ENCODE measurements around the gene RNU7-1. TPM values are rescaled to one million over a fixed set of nuclear protein-coding genes. Genes with fewer than 3 reads are reported as not detected.

The RNU7-1 gene
- total RNA-seq, 2 experiments from 2014 or later, result not detected

- ATAC-seq (ENCODE audit: low read depth) (peak; percentile 5), DNase-seq (no peak)
- POLR2A ChIA-PET, result interaction anchor here (1.5 to 3.5 kb wide), 6 partner anchors 11 to 138 kb away, joined by 4 to 101 read pairs (median 11); partner anchors contain the start of genes C12orf57, PTPN6 and RNU7-1
- H3K9me3 Mint-ChIP-seq, result no peaks in the 10 kb centered on the region
- peak overlapping the region; percentile 100 for H3K27ac Mint-ChIP-seq
- no peaks in the 10 kb centered on the region for H3K27me3 Mint-ChIP-seq
- H3K4me3 Mint-ChIP-seq, result peak overlapping the region; percentile 100
- peaks cover 41% of the 10 kb centered on the region for H3K4me1 Mint-ChIP-seq
- peaks cover 21% of the 10 kb centered on the region for H3K36me3 Mint-ChIP-seq
Observed at GRCh38 chr12:6970096-6970527, 26.5 kb downstream of the RNU7-1 start.

DNA sequence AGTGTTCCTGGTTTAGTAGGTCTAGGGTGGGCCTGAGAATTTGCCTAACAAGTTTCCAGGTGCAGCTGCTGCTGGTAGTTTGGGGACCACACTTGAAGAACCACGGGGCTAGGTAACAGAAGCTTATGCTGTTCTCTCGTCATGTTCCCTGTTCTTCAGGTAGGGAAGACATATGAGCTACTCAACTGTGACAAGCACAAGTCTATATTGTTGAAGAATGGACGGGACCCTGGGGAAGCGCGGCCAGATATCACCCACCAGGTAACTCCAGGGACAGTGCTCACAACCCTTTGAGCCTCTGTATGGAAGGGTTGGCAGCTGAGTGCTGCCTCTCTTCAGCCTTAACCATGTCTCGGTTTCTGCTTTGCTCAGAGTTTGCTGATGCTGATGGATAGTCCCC is 30.6 kb downstream of the RNU7-1 start:
- no peaks in the 10 kb centered on the region for H3K9me3 Mint-ChIP-seq
- POLR2A ChIA-PET, result interaction anchor here (0.5 to 1.7 kb wide), 4 partner anchors 25 to 80 kb away, joined by 3 to 7 read pairs (median 4); partner anchors contain the start of genes C12orf57, LPCAT3 and RNU7-1
- H3K36me3 Mint-ChIP-seq, result peaks cover 12% of the 10 kb centered on the region
- no peak overlapping the region for H3K4me3 Mint-ChIP-seq
- H3K27me3 Mint-ChIP-seq, result no peaks in the 10 kb centered on the region
- no peak overlapping the region for H3K27ac Mint-ChIP-seq
- ATAC-seq (ENCODE audit: low read depth) (no peak), DNase-seq (no peak)
- peaks cover 28% of the 10 kb centered on the region for H3K4me1 Mint-ChIP-seq

- peaks cover 11% of the 10 kb centered on the region for H3K36me3 Mint-ChIP-seq
- POLR2A ChIA-PET, result interaction anchor here (1.0 to 1.7 kb wide), 3 partner anchors 23 to 43 kb away, joined by 3 to 7 read pairs (median 6); partner anchors contain the start of genes C12orf57, LPCAT3 and RNU7-1
Observed at GRCh38 chr12:6975297-6976032, 31.8 kb downstream of the RNU7-1 start.

DNA sequence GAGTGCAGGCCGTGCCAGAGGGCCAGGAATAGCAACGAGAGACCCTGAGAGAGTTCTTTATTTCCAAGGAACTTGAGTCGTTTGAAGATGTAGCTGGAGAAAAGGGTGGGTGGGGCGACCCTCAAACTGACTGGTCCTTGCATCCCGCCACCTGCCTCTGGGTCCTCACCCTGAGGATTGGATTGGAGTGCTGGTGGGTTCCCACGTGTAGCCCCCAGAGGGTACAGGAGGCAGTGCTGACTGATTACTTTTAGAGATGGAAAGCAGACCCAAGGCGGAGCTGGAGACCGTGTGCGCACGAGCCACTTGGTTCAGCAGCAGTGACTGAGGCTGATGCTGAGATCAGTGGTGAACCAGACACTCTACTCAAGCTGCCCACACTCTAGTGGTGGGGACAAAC is 34.0 kb downstream of the RNU7-1 start:
- POLR2A ChIA-PET, result interaction anchor here (0.9 to 1.8 kb wide), 2 partner anchors 33 to 130 kb away, joined by 3 to 4 read pairs; partner anchors contain the start of gene C12orf57
- Mint-ChIP-seq H3K36me3 (peaks cover 11% of the 10 kb centered on the region), H3K9me3 (no peaks in the 10 kb centered on the region), H3K27me3 (no peaks in the 10 kb centered on the region), H3K27ac (peak overlapping the region; percentile 38), H3K4me3 (no peak overlapping the region), H3K4me1 (peaks cover 13% of the 10 kb centered on the region)
- DNase-seq (no peak), ATAC-seq (ENCODE audit: low read depth) (no peak)

More at GRCh38 chr12:6975297-6976032, 31.8 kb downstream of the RNU7-1 start:
- Mint-ChIP-seq H3K27me3 (no peaks in the 10 kb centered on the region), H3K4me3 (no peak overlapping the region), H3K9me3 (no peaks in the 10 kb centered on the region), H3K4me1 (peaks cover 25% of the 10 kb centered on the region), H3K27ac (no peak overlapping the region)
- DNase-seq (no peak), ATAC-seq (ENCODE audit: low read depth) (no peak)

- POLR2A ChIA-PET, result no interaction called here
- Mint-ChIP-seq H3K36me3 (peaks cover 11% of the 10 kb centered on the region), H3K27me3 (no peaks in the 10 kb centered on the region), H3K27ac (peak overlapping the region; percentile 17), H3K4me3 (no peak overlapping the region), H3K9me3 (no peaks in the 10 kb centered on the region), H3K4me1 (peaks cover 11% of the 10 kb centered on the region)
- DNase-seq (no peak), ATAC-seq (ENCODE audit: low read depth) (no peak)
Observed at GRCh38 chr12:6978188-6978587, 34.6 kb downstream of the RNU7-1 start.

DNA sequence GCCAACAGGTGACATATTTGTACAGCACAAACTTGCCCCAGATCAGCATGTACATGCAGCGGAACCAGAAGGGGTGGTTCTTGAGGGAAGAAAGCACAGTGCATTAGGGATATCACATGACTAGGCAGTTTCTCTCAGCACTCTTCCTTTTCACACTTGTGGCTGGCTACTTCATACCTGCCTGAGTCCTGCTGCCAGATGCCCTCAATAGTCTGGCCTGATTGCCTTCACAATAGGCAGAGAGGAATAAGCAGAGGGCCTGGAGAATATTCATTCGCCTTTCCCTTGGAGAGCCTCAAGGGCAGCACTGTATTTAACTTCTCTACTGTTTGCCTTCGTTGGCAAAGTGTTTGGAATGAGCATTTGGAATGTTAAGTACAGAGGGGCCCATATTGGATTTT is 35.0 kb downstream of the RNU7-1 start:
- DNase-seq (no peak), ATAC-seq (ENCODE audit: low read depth) (no peak)
- H3K36me3 Mint-ChIP-seq, result peaks cover 13% of the 10 kb centered on the region
- POLR2A ChIA-PET, result no interaction called here
- no peaks in the 10 kb centered on the region for H3K9me3 Mint-ChIP-seq
- H3K4me3 Mint-ChIP-seq, result no peak overlapping the region
- H3K27me3 Mint-ChIP-seq, result no peaks in the 10 kb centered on the region
- H3K4me1 Mint-ChIP-seq, result peaks cover 10% of the 10 kb centered on the region
- H3K27ac Mint-ChIP-seq, result peak overlapping the region; percentile 17

GRCh38 chr12:6979021-6979420 is 35.4 kb downstream of the RNU7-1 start:
- no peak overlapping the region for H3K4me3 Mint-ChIP-seq
- ATAC-seq (ENCODE audit: low read depth), result no peak
- no peaks in the 10 kb centered on the region for H3K27me3 Mint-ChIP-seq
- POLR2A ChIA-PET, result no interaction called here
- H3K4me1 Mint-ChIP-seq, result peaks cover 8% of the 10 kb centered on the region
- no peak for DNase-seq
- no peaks in the 10 kb centered on the region for H3K9me3 Mint-ChIP-seq
- peaks cover 13% of the 10 kb centered on the region for H3K36me3 Mint-ChIP-seq
- peak overlapping the region; percentile 17 for H3K27ac Mint-ChIP-seq

- ATAC-seq (ENCODE audit: low read depth), result no peak
- peaks cover 8% of the 10 kb centered on the region for H3K4me1 Mint-ChIP-seq
- no peak overlapping the region for H3K27ac Mint-ChIP-seq
- H3K4me3 Mint-ChIP-seq, result no peak overlapping the region
- POLR2A ChIA-PET, result no interaction called here
- no peak for DNase-seq
- H3K9me3 Mint-ChIP-seq, result no peaks in the 10 kb centered on the region
- H3K27me3 Mint-ChIP-seq, result no peaks in the 10 kb centered on the region
- peaks cover 13% of the 10 kb centered on the region for H3K36me3 Mint-ChIP-seq
Observed at GRCh38 chr12:6979453-6979852, 35.8 kb downstream of the RNU7-1 start.

GRCh38 chr12:6980075-6980474 is 36.5 kb downstream of the RNU7-1 start:
- Mint-ChIP-seq H3K36me3 (peaks cover 11% of the 10 kb centered on the region), H3K27me3 (no peaks in the 10 kb centered on the region), H3K9me3 (no peaks in the 10 kb centered on the region), H3K4me3 (no peak overlapping the region), H3K4me1 (peaks cover 6% of the 10 kb centered on the region), H3K27ac (no peak overlapping the region)
- DNase-seq (no peak), ATAC-seq (ENCODE audit: low read depth) (no peak)
- POLR2A ChIA-PET, result interaction anchor here (0.6 kb wide), 1 partner anchor 123 kb away, joined by 3 read pairs; no protein-coding TSS in a partner anchor

DNA sequence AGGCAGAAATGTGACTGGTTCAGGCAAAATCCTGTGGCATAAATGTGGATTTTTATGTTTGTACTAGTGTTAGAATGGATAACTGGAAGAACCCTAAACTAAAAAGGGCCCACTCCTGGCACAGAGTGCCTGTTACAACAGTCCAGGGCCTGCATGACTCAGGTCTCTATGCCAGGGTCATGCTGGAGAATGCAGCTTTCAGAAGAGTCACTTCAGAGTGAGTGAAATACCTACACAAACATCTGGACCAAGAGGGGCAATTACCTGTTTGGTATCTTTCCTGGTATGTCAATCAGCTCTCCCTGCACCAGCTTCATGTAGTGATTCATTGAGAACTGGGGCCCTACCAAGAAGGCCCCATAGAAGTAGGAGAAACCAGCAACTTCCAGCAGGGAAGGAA is 37.1 kb downstream of the RNU7-1 start:
- no peak for ATAC-seq (ENCODE audit: low read depth)
- H3K4me1 Mint-ChIP-seq, result peaks cover 2% of the 10 kb centered on the region
- no peaks in the 10 kb centered on the region for H3K9me3 Mint-ChIP-seq
- no peak for DNase-seq
- H3K27ac Mint-ChIP-seq, result no peak overlapping the region
- H3K27me3 Mint-ChIP-seq, result no peaks in the 10 kb centered on the region
- POLR2A ChIA-PET, result no interaction called here
- H3K4me3 Mint-ChIP-seq, result no peak overlapping the region
- H3K36me3 Mint-ChIP-seq, result peaks cover 7% of the 10 kb centered on the region

GRCh38 chr12:6981152-6982052 is 37.8 kb downstream of the RNU7-1 start:
- ATAC-seq (ENCODE audit: low read depth), result no peak
- Mint-ChIP-seq H3K36me3 (peaks cover 7% of the 10 kb centered on the region), H3K4me3 (no peak overlapping the region), H3K27ac (peak overlapping the region; percentile 46), H3K9me3 (no peaks in the 10 kb centered on the region), H3K4me1 (peaks cover 1% of the 10 kb centered on the region), H3K27me3 (no peaks in the 10 kb centered on the region)
- no peak for DNase-seq
- POLR2A ChIA-PET, result no interaction called here

- H3K27ac Mint-ChIP-seq, result no peak overlapping the region
- DNase-seq (no peak), ATAC-seq (ENCODE audit: low read depth) (no peak)
- no peaks in the 10 kb centered on the region for H3K27me3 Mint-ChIP-seq
- peaks cover 1% of the 10 kb centered on the region for H3K4me1 Mint-ChIP-seq
- H3K4me3 Mint-ChIP-seq, result no peak overlapping the region
- H3K9me3 Mint-ChIP-seq, result no peaks in the 10 kb centered on the region
- peaks cover 7% of the 10 kb centered on the region for H3K36me3 Mint-ChIP-seq
- POLR2A ChIA-PET, result no interaction called here
Observed at GRCh38 chr12:6982532-6982931, 38.9 kb downstream of the RNU7-1 start.

GRCh38 chr12:6987956-6988553 is 44.4 kb downstream of the RNU7-1 start:
- Mint-ChIP-seq H3K9me3 (no peaks in the 10 kb centered on the region), H3K4me3 (no peak overlapping the region), H3K4me1 (no peaks in the 10 kb centered on the region), H3K27ac (no peak overlapping the region), H3K36me3 (peaks cover 4% of the 10 kb centered on the region), H3K27me3 (no peaks in the 10 kb centered on the region)
- no peak for DNase-seq
- ATAC-seq (ENCODE audit: low read depth), result no peak
- POLR2A ChIA-PET, result no interaction called here

Measured in activated naive CD8-positive, alpha-beta T cell treated with anti-CD3 and anti-CD28 coated beads, Interleukin-2, amount 10 ng/mL, durations not matched to agents 7 days and 5 days (primary cell).